ENCODE data around the gene BPIFB3. TPM values are rescaled to one million over a fixed set of nuclear protein-coding genes. Genes with fewer than 3 reads are reported as not detected.

The BPIFB3 gene
- total RNA-seq, 2 experiments from 2014 or later, result not detected

DNA sequence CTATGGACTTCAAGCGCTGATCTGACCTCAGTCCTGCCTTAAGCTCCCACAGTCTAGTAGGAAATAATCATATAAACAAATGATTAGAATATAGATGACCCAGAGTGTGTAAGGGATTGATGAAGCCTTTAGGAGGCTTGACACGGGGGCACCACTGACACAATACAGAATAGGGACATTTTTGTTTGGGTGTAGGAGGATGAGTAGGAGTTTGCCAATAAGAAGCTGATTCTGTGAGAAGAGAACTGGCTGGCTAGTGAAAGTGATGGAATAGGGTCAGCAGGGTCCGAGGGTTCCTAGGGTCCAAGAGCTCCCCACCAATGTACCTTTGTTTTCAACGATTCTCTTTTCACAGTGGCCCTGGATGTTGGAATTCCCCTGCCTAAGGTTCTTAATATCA lies 18.7 kb downstream of the BPIFB3 start:
- CTCF ChIA-PET, result no interaction called here

GRCh38 chr20:33072813-33073212 lies 19.1 kb downstream of the BPIFB3 start:
- H3K4me3 ChIP-seq (ENCODE audit: low read length), result no peak overlapping the region
- no peak overlapping the region for H3K4me3 Mint-ChIP-seq
- H3K9me3 ChIP-seq (ENCODE audit: control insufficient read depth in 1 of 2, insufficient read depth in 1 of 2, low read length in 2 of 2), result no peaks in the 10 kb centered on the region
- no peaks in the 10 kb centered on the region for H3K9me3 Mint-ChIP-seq
- ChIA-PET CTCF (no interaction called here), POLR2A (no interaction called here)
- peaks cover 19% of the 10 kb centered on the region for H3K4me1 ChIP-seq (ENCODE audit: insufficient read depth, low read length)
- no peak overlapping the region for H3K27ac Mint-ChIP-seq
- intact Hi-C loops (cut with DNase I, micrococcal nuclease), result no loop called here
- H3K36me3 ChIP-seq (ENCODE audit: insufficient read depth, low read length), result no peaks in the 10 kb centered on the region
- DNase-seq (no peak), ATAC-seq (ENCODE audit: poor library complexity) (no peak)
- no peak overlapping the region for H3K27ac ChIP-seq (ENCODE audit: low read depth in 1 of 2, low read length in 2 of 2)
- TF ChIP-seq, protein P1, sequence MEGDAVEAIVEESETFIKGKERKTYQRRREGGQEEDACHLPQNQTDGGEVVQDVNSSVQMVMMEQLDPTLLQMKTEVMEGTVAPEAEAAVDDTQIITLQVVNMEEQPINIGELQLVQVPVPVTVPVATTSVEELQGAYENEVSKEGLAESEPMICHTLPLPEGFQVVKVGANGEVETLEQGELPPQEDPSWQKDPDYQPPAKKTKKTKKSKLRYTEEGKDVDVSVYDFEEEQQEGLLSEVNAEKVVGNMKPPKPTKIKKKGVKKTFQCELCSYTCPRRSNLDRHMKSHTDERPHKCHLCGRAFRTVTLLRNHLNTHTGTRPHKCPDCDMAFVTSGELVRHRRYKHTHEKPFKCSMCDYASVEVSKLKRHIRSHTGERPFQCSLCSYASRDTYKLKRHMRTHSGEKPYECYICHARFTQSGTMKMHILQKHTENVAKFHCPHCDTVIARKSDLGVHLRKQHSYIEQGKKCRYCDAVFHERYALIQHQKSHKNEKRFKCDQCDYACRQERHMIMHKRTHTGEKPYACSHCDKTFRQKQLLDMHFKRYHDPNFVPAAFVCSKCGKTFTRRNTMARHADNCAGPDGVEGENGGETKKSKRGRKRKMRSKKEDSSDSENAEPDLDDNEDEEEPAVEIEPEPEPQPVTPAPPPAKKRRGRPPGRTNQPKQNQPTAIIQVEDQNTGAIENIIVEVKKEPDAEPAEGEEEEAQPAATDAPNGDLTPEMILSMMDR (IDR thresholded peaks at IDR 0.05), result no peak
- H3K4me1 Mint-ChIP-seq (ENCODE audit: low read depth), result peaks cover 28% of the 10 kb centered on the region
- no peaks in the 10 kb centered on the region for H3K36me3 Mint-ChIP-seq (ENCODE audit: low read depth)
- H3K27me3 Mint-ChIP-seq, result no peaks in the 10 kb centered on the region
- H3K27me3 ChIP-seq (ENCODE audit: control insufficient read depth in 1 of 2, insufficient read depth in 2 of 2, low read length in 2 of 2), result no peaks in the 10 kb centered on the region

More for the DNA sequence above, 18.7 kb downstream of the BPIFB3 start:
- TF ChIP-seq, protein P1 (IDR thresholded peaks at IDR 0.05), result no peak
- Histone ChIP-seq H3K27ac (ENCODE audit: low read depth in 1 of 2, low read length in 2 of 2) (no peak overlapping the region), H3K36me3 (ENCODE audit: insufficient read depth, low read length) (no peaks in the 10 kb centered on the region), H3K27me3 (ENCODE audit: control insufficient read depth in 1 of 2, insufficient read depth in 2 of 2, low read length in 2 of 2) (no peaks in the 10 kb centered on the region), H3K9me3 (ENCODE audit: control insufficient read depth in 1 of 2, insufficient read depth in 1 of 2, low read length in 2 of 2) (no peaks in the 10 kb centered on the region), H3K4me3 (ENCODE audit: low read length) (no peak overlapping the region), H3K4me1 (ENCODE audit: insufficient read depth, low read length) (peaks cover 19% of the 10 kb centered on the region)
- H3K36me3 Mint-ChIP-seq (ENCODE audit: low read depth), result no peaks in the 10 kb centered on the region
- H3K27me3 Mint-ChIP-seq, result no peaks in the 10 kb centered on the region
- DNase-seq, result no peak
- intact Hi-C loops (cut with DNase I, micrococcal nuclease), result no loop called here
- H3K4me3 Mint-ChIP-seq, result no peak overlapping the region
- H3K27ac Mint-ChIP-seq, result no peak overlapping the region
- no peaks in the 10 kb centered on the region for H3K9me3 Mint-ChIP-seq
- no peak for ATAC-seq (ENCODE audit: poor library complexity)
- POLR2A ChIA-PET, result no interaction called here
- H3K4me1 Mint-ChIP-seq (ENCODE audit: low read depth), result peaks cover 30% of the 10 kb centered on the region

- Histone ChIP-seq H3K9me3 (ENCODE audit: control insufficient read depth in 1 of 2, insufficient read depth in 1 of 2, low read length in 2 of 2) (no peaks in the 10 kb centered on the region), H3K4me1 (ENCODE audit: insufficient read depth, low read length) (peaks cover 13% of the 10 kb centered on the region), H3K36me3 (ENCODE audit: insufficient read depth, low read length) (no peaks in the 10 kb centered on the region), H3K4me3 (ENCODE audit: low read length) (no peak overlapping the region), H3K27ac (ENCODE audit: low read depth in 1 of 2, low read length in 2 of 2) (no peak overlapping the region), H3K27me3 (ENCODE audit: control insufficient read depth in 1 of 2, insufficient read depth in 2 of 2, low read length in 2 of 2) (no peaks in the 10 kb centered on the region)
- POLR2A ChIA-PET, result no interaction called here
- no peak overlapping the region for H3K27ac Mint-ChIP-seq
- TF ChIP-seq, protein P1 (IDR thresholded peaks at IDR 0.05), result no peak
- no peaks in the 10 kb centered on the region for H3K36me3 Mint-ChIP-seq (ENCODE audit: low read depth)
- H3K4me3 Mint-ChIP-seq, result no peak overlapping the region
- H3K9me3 Mint-ChIP-seq, result no peaks in the 10 kb centered on the region
- no peak for ATAC-seq (ENCODE audit: poor library complexity)
- no peak for DNase-seq
- no peaks in the 10 kb centered on the region for H3K27me3 Mint-ChIP-seq
- H3K4me1 Mint-ChIP-seq (ENCODE audit: low read depth), result peaks cover 15% of the 10 kb centered on the region
- intact Hi-C loops (cut with DNase I, micrococcal nuclease), result loop anchor here in 1 of 2 experiments (5.0 kb wide), 1 partner anchor 172 kb away; no protein-coding TSS in a partner anchor
- CTCF ChIA-PET, result interaction anchor here (0.9 kb wide), 1 partner anchor 172 kb away, joined by 3 read pairs; no protein-coding TSS in a partner anchor
Observed at GRCh38 chr20:33074675-33075074, 21.0 kb downstream of the BPIFB3 start.

All from CD4-positive, alpha-beta T cell (primary cell).